Endothelial cell of umbilical vein (primary cell): ENCODE measurements around the gene ZC3H14.

Experiments
- EZH2 ChIP-seq: IDR thresholded peaks from 2 replicates; pipeline ENCODE4 v1.6.1; 2012; ENCODE audit warnings: borderline replicate concordance, low read depth, mild to moderate bottlenecking, moderate library complexity, low read length, inconsistent platforms; ENCODE audit not compliant: severe bottlenecking
- FOS ChIP-seq: IDR thresholded peaks from 2 replicates; pipeline ENCODE4 v1.6.1; 2011; ENCODE audit warnings: mild to moderate bottlenecking, low read length, moderate library complexity, borderline replicate concordance; ENCODE audit not compliant: insufficient read depth
- GATA2 ChIP-seq: IDR thresholded peaks from 2 replicates; pipeline ENCODE4 v1.7.0; 2011; ENCODE audit warnings: low read depth, mild to moderate bottlenecking, moderate library complexity, mixed read lengths, low read length; ENCODE audit not compliant: insufficient read length, insufficient read depth
- JUN ChIP-seq: IDR thresholded peaks from 2 replicates; pipeline ENCODE4 v1.6.1; 2011; ENCODE audit warnings: borderline replicate concordance, low read depth; ENCODE audit not compliant: insufficient read length, insufficient read depth
- MYC ChIP-seq: IDR thresholded peaks from one replicate; pipeline ENCODE4 v1.6.1; 2011; ENCODE audit warnings: mild to moderate bottlenecking, low read depth, low read length
- POLR2A ChIP-seq: IDR thresholded peaks from 2 replicates; pipeline ENCODE4 v1.6.1; 2012; ENCODE audit warnings: low read depth, mild to moderate bottlenecking, control low read depth, low read length
- POLR2AphosphoS5 ChIP-seq: IDR thresholded peaks from 2 replicates; pipeline ENCODE4 v1.6.1; 2012; ENCODE audit warnings: low read depth, mild to moderate bottlenecking, control low read depth, low read length, moderate library complexity; ENCODE audit not compliant: insufficient read depth
- TF ChIP-seq, protein P1 (sequence below), 2 donors: IDR thresholded peaks; 1 replicate in 1 of 2; 2 replicates in 1 of 2; pipeline ENCODE4 v1.5.1; 2011; ENCODE audit warnings: low read length in 2 of 2, mild to moderate bottlenecking in 2 of 2, moderate library complexity in 2 of 2, control low read depth in 1 of 2, inconsistent platforms in 1 of 2, low read depth in 1 of 2; ENCODE audit not compliant: insufficient read depth in 1 of 2; ENCODE audit errors: extremely low read depth in 1 of 2
- TF ChIP-seq, protein P2 (sequence below): IDR thresholded peaks from 2 replicates; pipeline ENCODE4 v1.6.1; 2011; ENCODE audit not compliant: insufficient read depth, insufficient read length

DNA sequence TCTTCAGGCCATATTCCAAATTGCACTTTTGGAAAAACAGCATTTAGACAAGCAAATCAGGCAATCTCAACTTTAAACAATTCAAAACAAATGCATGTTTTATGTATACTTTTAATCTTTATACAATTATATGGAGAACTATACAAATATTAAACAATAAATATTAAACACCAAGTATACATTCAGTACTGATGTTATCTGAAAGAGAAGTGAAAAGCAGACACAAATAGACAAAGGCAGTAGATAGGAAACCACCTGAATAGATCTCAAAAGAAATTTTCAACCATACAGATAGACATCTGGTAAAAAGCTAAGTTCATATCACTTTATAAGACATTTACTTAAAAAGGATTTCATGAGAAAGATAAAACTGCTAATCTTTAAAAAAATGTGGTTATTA, 65.2 kb downstream of the ZC3H14 start:
- TF ChIP-seq POLR2AphosphoS5 (no peak), POLR2A (no peak), FOS (no peak), EZH2 (no peak), JUN (no peak), MYC (no peak), GATA2 (no peak)
- TF ChIP-seq, protein P1, sequence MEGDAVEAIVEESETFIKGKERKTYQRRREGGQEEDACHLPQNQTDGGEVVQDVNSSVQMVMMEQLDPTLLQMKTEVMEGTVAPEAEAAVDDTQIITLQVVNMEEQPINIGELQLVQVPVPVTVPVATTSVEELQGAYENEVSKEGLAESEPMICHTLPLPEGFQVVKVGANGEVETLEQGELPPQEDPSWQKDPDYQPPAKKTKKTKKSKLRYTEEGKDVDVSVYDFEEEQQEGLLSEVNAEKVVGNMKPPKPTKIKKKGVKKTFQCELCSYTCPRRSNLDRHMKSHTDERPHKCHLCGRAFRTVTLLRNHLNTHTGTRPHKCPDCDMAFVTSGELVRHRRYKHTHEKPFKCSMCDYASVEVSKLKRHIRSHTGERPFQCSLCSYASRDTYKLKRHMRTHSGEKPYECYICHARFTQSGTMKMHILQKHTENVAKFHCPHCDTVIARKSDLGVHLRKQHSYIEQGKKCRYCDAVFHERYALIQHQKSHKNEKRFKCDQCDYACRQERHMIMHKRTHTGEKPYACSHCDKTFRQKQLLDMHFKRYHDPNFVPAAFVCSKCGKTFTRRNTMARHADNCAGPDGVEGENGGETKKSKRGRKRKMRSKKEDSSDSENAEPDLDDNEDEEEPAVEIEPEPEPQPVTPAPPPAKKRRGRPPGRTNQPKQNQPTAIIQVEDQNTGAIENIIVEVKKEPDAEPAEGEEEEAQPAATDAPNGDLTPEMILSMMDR (IDR thresholded peaks at IDR 0.05; ENCODE audit: extremely low read depth in 1 of 2, insufficient read depth in 1 of 2, low read depth in 1 of 2, low read length in 2 of 2), result no peak
- TF ChIP-seq, protein P2, sequence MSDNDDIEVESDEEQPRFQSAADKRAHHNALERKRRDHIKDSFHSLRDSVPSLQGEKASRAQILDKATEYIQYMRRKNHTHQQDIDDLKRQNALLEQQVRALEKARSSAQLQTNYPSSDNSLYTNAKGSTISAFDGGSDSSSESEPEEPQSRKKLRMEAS, result no peak
